OCI-LY7 (cell line): ENCODE measurements around the gene PDE6G. TPM values are rescaled to one million over a fixed set of nuclear protein-coding genes. Genes with fewer than 3 reads are reported as not detected.

ENCODE experiments used
- BruUV-seq: library from RNA; stranded (reverse); fragments of 400-500 nt; replicated peaks from 2 replicates; lab custom pipeline; 2021; lab: Mats Ljungman, UMichigan
- CTCF ChIA-PET: fragments of 300-600 bp; sonication (Branson Sonifier 250); formaldehyde crosslinking; loops from one replicate; lab custom pipeline; 2022; ENCODE audit warnings: antibody characterized with exemption; ENCODE audit not compliant: unreplicated experiment; lab: Charles Lee
- POLR2A ChIA-PET: fragments of 300-600 bp; sonication (Branson Sonifier 250); formaldehyde crosslinking; loops from one replicate; lab custom pipeline; 2022; ENCODE audit warnings: antibody characterized with exemption; lab: Charles Lee
- DNase-seq: peaks from one replicate; pipeline ENCODE4 v3.0.0-alpha.2; 2015; ENCODE audit warnings: low spot score
- H2AFZ ChIP-seq: fragments of 200-600 bp; sonication (generic), shearing (Covaris generic); 2 replicates; pipeline ENCODE4 v1.6.1; 2014; ENCODE audit warnings: mild to moderate bottlenecking, antibody characterized with exemption, low read length, moderate library complexity
- H3K27ac ChIP-seq: fragments of 200-600 bp; sonication (generic); 2 replicates; pipeline ENCODE4 v1.5.1; 2014; ENCODE audit warnings: mixed run types, low read depth, mild to moderate bottlenecking, moderate library complexity, low read length, inconsistent platforms; ENCODE audit not compliant: poor library complexity, severe bottlenecking
- H3K36me3 ChIP-seq: fragments of 200-600 bp; sonication (generic); 2 replicates; pipeline ENCODE4 v1.6.1; 2014; ENCODE audit warnings: mild to moderate bottlenecking, antibody characterized with exemption, low read length, moderate library complexity, mixed read lengths; ENCODE audit not compliant: insufficient read depth
- H3K4me1 ChIP-seq: fragments of 200-600 bp; sonication (generic); 2 replicates; pipeline ENCODE4 v1.5.1; 2014; ENCODE audit warnings: mild to moderate bottlenecking, low read length; ENCODE audit not compliant: insufficient read depth, poor library complexity, severe bottlenecking
- H3K4me2 ChIP-seq: fragments of 200-600 bp; sonication (generic); 2 replicates; pipeline ENCODE4 v1.6.1; 2014; ENCODE audit warnings: mild to moderate bottlenecking, low read length
- H3K4me3 ChIP-seq: fragments of 200-600 bp; sonication (generic); 2 replicates; pipeline ENCODE4 v1.5.1; 2014; ENCODE audit warnings: mild to moderate bottlenecking, low read depth, low read length; ENCODE audit not compliant: poor library complexity, severe bottlenecking
- H3K79me2 ChIP-seq: fragments of 200-600 bp; sonication (generic); 2 replicates; pipeline ENCODE4 v1.6.1; 2016; ENCODE audit warnings: low read depth, mild to moderate bottlenecking, low read length, moderate library complexity, mixed read lengths; ENCODE audit not compliant: insufficient read depth
- H3K9me2 ChIP-seq: fragments of 200-600 bp; sonication (generic); 2 replicates; pipeline ENCODE4 v1.6.1; 2016; ENCODE audit warnings: mild to moderate bottlenecking, low read length, mixed read lengths; ENCODE audit not compliant: insufficient read depth
- H3K9me3 ChIP-seq: fragments of 200-600 bp; sonication (generic); 2 replicates; pipeline ENCODE4 v1.6.1; 2014; ENCODE audit warnings: mild to moderate bottlenecking, mixed run types, low read length, mixed read lengths
- H4K20me1 ChIP-seq: fragments of 200-600 bp; sonication (generic); 2 replicates; pipeline ENCODE4 v1.6.1; 2014; ENCODE audit warnings: mild to moderate bottlenecking, antibody characterized with exemption, low read length, moderate library complexity, mixed read lengths; ENCODE audit not compliant: insufficient read depth
- CTCF ChIP-seq: fragments of 200-600 bp; sonication (generic); conservative IDR thresholded peaks from 2 replicates; pipeline ENCODE4 v1.5.1; 2014; ENCODE audit warnings: mild to moderate bottlenecking, antibody characterized with exemption, low read length, moderate library complexity, mixed read lengths
- EZH2phosphoT487 ChIP-seq: fragments of 200-600 bp; sonication (generic); IDR thresholded peaks from 2 replicates; pipeline ENCODE4 v1.6.1; 2018; ENCODE audit warnings: low read depth, borderline replicate concordance, mild to moderate bottlenecking, mixed run types, antibody characterized with exemption, low read length, moderate library complexity, mixed read lengths
- intact Hi-C: fragments of 100-400 bp; cut with micrococcal nuclease; formaldehyde crosslinking; loops from one replicate; pipeline ENCODE4 v1.10.0; 2022; ENCODE audit not compliant: unreplicated experiment
- total RNA-seq, 2 experiments: library from RNA; depleted of rRNA in 1 of 2; stranded (reverse); fragments of >200 nt in 1 of 2; shearing (Covaris generic) in 1 of 2; gene quantifications; 2 replicates each; pipeline ENCODE4 v1.2.3, GENCODE V29; 2014 to 2022

The PDE6G gene
- total RNA-seq, 2 experiments from 2014 or later, result 0.44 TPM; not detected in 1

GRCh38 chr17:81687770-81688541, 31.6 kb upstream of the PDE6G start:
- Histone ChIP-seq H2AFZ (no peak overlapping the region), H3K9me2 (no peaks in the 10 kb centered on the region), H3K4me1 (peaks cover 16% of the 10 kb centered on the region), H3K4me3 (no peak overlapping the region), H3K27ac (no peak overlapping the region), H3K9me3 (no peaks in the 10 kb centered on the region), H3K79me2 (peaks cover 30% of the 10 kb centered on the region), H3K36me3 (peaks cover 76% of the 10 kb centered on the region), H3K4me2 (no peak overlapping the region), H4K20me1 (no peaks in the 10 kb centered on the region; the same call in 1 of the 2 replicates)
- ChIA-PET CTCF (no interaction called here), POLR2A (no interaction called here)
- DNase-seq, result no peak
- intact Hi-C loops, result no loop called here
- no TSS peak for BruUV-seq
- TF ChIP-seq CTCF (no peak), EZH2phosphoT487 (no peak)

GRCh38 chr17:81686614-81687013, 30.3 kb upstream of the PDE6G start:
- no peak overlapping the region for H3K27ac ChIP-seq
- H3K9me2 ChIP-seq, result no peaks in the 10 kb centered on the region
- TF ChIP-seq EZH2phosphoT487 (no peak), CTCF (no peak)
- no peaks in the 10 kb centered on the region for H3K9me3 ChIP-seq
- no peak overlapping the region for H2AFZ ChIP-seq
- intact Hi-C loops, result no loop called here
- H3K36me3 ChIP-seq, result peaks cover 65% of the 10 kb centered on the region
- ChIA-PET CTCF (no interaction called here), POLR2A (no interaction called here)
- H3K4me2 ChIP-seq, result no peak overlapping the region
- no TSS peak for BruUV-seq
- DNase-seq, result no peak
- H4K20me1 ChIP-seq, result peaks cover 5% of the 10 kb centered on the region; the same call in 1 of the 2 replicates
- H3K4me1 ChIP-seq, result peaks cover 23% of the 10 kb centered on the region
- peaks cover 43% of the 10 kb centered on the region for H3K79me2 ChIP-seq
- no peak overlapping the region for H3K4me3 ChIP-seq

GRCh38 chr17:81685108-81685507, 28.8 kb upstream of the PDE6G start:
- Histone ChIP-seq H3K4me2 (peak overlapping the region; percentile 82), H3K36me3 (peaks cover 57% of the 10 kb centered on the region), H2AFZ (no peak overlapping the region), H3K4me3 (peak overlapping the region; percentile 78), H4K20me1 (peaks cover 5% of the 10 kb centered on the region; the same call in 1 of the 2 replicates), H3K4me1 (peaks cover 23% of the 10 kb centered on the region), H3K27ac (peak overlapping the region; percentile 41), H3K9me2 (no peaks in the 10 kb centered on the region), H3K9me3 (no peaks in the 10 kb centered on the region), H3K79me2 (peaks cover 43% of the 10 kb centered on the region)
- intact Hi-C loops, result no loop called here
- no TSS peak for BruUV-seq
- peak; percentile 31 for DNase-seq
- no peak for TF ChIP-seq CTCF
- TF ChIP-seq EZH2phosphoT487, result no peak
- CTCF ChIA-PET, result interaction anchor here (0.6 kb wide), 1 partner anchor 161 kb away, joined by 3 read pairs; no protein-coding TSS in a partner anchor
- POLR2A ChIA-PET, result no interaction called here
